Activated T-helper 9 cell treated with anti-CD3 and anti-CD28 coated beads, Interleukin-2, amount 50 U/mL, for 16 hours (primary cell): Measurements from ENCODE around the gene COIL.
"Not testable (repeated sequence)": the region's sequence is repeated elsewhere in the genome, so short reads cannot be mapped to it uniquely, and the experiment has no call there.

ENCODE experiments used
- DNase-seq: peaks from one replicate; pipeline ENCODE4 v3.0.0-alpha.2; 2020; ENCODE audit warnings: low read depth

Gene COIL

GRCh38 chr17:56977673-56978395, 17.0 kb upstream of the COIL start, which contains the start of gene SCPEP1:
Gene SCPEP1, plus strand, starts transcription at chr17:56978131. Its CDS starts 29 bp downstream, at chr17:56978160.
- peak; percentile 75 for DNase-seq

DNA sequence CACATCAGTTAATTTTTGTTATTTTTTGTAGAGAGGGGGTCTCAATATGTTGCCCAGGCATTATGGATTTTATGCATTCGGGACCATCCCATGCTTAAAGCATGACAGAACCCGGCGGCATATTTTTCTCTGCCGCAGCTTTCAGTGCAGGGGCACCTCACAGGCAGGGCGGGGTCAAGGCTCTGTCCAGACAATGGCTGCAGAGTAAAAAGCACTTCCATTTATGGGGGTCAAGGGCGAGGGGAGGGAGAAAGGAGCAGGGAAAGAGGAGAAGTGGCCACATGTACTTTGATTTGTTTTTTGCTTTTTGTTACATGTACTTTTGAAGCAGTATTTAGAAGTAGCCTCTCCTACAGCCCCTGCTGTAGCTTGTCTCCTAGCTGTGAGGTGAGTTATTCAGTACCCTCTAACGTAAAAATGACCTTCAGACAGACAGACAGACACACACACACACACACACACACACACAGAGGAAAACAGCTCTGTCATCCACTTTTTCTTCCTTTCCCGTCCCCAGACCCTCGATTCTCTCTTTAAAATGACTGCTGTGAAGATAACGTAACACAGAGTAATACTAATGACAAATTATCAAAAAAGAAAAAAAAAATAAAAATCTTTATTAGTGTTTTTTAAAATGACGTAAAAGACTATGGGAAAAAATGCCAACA, 16.2 kb upstream of the COIL start:
- no peak for DNase-seq

GRCh38 chr17:56975656-56976055, 14.8 kb upstream of the COIL start:
- no peak for DNase-seq

GRCh38 chr17:56974055-56974454, 13.2 kb upstream of the COIL start:
- no peak for DNase-seq

DNA sequence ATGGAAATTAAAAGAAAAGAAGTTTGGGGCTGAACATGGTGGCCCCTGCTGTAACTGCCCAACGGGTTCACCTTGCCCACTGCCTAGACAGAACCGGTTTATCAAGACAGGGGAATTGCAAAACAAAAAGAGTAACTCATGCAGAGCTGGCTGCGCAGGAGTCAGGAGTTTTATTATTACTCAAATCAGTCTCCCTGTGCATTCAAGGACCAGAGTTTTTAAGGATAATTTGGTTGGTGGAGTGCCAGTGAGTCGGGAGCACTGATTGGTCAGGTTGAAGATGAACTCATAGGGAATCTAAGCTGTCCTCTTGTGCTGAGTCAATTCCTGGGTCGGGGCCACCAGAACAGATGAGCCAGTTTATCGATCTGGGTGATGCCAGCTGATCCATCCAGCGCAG, 12.7 kb upstream of the COIL start:
- DNase-seq = no peak

DNA sequence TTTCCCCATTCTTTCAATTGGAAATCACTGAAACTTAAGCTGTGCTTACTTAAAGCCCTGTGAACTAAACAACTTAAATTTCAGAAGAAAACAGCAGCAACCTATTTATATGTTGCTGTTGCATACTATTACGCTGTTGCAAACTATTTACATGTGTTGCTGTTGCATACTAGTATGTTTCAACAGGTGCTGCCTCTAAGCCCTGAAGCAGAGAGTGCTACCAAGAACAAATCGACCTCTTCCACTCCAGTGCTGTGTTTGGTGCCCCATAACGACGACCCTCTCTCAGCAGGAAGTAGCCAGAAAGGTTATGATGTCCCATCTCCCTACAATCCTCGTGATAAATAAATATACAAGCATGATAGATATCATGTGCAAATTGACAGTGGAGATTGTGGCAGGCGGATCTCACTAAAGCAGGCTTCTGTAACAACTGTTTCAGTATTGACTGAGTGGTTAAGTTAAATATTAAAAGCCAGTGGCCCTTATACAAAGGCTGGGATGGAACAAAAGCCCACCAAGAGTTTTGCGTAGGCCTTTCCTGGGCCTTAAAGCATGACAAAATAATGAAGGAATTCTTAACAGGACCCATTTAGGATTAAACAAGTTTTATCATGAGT, 11.4 kb upstream of the COIL start:
- no peak for DNase-seq

- no peak for DNase-seq
These were observed 10.1 kb upstream of the COIL start for GRCh38 chr17:56970974-56971373.

DNA sequence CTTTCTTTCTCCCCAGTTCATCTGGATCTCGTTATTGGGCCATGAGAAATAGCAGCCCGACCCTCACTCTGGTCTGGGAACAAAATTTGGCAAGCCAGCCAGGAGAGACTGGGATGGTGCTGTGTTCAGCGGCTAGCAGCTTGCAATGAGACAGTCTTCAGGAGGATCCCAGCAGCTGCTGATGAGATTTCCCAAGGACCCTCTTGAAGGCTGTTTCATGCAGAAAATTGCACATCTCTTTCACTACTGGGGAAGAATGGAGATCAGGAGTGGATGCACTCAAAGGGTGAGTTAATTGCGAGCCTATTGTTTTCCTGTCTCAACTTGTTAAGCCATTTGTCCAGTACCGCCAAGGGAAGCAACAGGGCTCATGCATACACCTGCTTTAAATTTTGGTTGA, 5.5 kb upstream of the COIL start:
- DNase-seq = no peak

DNA sequence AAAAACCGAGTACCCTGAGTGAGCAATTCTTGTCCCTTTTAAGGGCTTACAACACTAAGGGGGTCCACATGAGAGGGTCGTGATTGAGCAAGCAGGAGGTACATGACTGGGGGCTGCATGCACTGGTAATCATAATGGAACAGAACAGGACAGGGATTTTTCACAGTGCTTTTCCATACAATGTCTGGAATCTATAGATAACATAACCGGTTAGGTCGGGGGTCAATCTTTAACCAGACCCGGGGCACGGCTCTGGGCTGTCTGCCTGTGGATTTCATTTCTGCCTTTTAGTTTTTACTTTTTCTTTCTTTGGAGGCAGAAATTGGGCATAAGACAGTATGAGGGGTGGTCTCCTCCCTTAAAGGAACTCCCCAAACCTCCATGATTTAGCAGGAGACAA, 4.8 kb upstream of the COIL start:
- not testable (repeated sequence) for DNase-seq

DNA sequence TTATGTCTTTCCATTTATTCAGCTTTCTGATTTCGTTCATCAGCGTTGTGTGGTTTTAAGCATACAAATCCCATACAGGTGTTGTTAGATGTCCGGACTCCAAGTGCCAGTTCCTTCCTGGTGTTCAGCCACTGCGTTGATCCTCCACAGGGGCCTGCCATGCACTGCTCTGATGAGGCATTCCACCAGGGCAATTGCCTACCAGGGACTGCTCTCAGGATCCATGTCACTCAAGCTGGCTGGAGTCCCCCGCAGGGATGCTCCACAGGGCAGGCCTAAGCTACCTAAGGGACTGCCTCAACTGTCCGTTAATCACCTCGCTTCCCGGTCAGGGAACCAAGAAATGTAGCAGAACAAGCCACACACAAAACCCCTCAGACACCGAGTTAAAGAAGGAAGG, 4.4 kb upstream of the COIL start:
- not testable (repeated sequence) for DNase-seq

DNA sequence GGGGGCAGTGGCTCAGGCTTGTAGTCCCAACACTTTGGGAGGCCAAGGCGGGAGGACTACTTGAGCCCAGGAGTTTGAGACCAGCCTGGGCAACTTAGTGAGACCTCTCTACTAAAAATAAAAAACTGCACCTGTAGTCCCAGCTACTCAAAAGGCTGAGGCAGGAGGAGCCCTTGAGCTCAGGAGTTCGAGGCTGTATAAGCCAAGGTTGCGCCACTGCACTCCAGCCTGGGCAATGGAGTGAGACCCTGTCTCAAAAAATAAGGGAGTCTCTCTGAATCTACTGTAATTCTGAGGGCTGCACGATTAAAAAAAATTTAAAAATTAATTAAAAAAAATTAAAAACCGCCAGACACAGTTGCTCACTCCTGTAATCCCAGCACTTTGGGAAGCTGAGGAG, 3.9 kb downstream of the COIL start:
- no peak for DNase-seq

- no peak for DNase-seq
These were observed 11.3 kb downstream of the COIL start for GRCh38 chr17:56949595-56949994.

GRCh38 chr17:56948491-56948890, 12.4 kb downstream of the COIL start:
- DNase-seq = no peak

DNA sequence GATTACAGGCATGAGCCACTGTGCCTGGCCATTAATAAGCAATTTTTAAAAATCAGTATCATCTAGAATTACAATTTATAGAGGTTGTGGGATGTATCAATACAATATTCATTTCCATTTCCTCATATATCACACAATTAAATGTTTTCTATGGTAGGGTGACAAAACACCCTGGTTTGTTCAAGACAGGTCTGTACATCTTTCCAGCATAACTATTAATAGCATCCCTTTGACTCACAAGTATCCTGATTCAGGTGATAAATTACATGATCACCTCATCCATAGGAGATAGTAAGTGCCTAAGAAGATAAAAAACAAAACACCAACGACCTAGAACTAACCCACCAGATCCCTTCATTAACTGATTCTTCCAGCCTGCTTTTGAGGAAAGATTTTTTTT, 13.1 kb downstream of the COIL start:
- no peak for DNase-seq

DNA sequence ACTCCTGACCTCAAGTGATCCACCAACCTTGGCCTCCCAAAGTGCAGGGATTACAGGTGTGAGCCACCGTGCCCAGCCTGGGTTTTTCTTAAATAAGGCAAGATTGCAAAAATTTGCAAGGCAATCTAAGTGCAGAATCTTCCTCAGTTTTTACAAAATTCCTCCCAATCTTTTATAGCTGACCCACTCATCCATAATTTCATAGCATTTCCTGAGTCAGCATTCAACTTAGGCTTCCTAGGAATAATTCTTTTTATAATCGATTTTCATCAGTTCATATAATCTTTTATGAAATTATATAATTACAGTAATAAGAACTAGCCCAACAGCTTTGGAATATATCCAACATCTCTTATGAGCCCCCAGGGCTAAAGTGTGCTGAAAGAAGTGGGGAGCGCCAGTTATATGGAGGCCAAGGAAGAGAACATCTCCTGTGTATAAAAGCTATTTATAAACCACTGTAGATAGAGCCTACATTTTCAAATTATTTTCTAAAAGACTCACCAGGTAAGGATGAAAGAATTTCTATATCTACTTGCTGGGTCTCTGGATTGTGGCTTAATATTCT, 14.8 kb downstream of the COIL start:
- DNase-seq = no peak

DNA sequence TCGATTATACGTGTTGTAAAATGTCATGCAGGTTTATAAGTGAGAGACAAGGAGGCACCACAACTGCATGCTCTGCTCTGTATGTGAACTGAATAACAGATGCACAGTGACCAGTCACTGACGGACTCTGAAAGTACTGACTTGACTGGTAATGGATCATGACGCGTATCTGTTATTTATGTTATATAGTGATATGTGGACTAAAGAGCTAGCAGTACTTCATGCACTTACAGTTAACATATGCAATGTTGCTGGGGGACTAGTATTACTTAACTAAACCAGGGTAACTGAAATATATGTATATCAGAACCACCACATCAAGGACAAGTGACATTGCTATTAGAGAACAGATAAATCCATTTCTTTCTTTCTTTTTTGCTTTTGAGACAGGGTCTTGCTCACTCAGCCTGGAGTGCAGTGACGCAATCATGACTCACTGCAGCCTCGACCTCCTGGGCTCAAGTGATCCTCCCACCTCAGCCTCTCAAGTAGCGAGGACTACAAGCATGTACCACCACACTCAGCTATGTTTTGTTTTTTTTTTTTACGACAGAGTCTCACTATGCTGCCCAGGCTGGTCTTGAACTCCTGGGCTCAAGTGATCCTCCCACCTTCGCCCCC, 17.2 kb downstream of the COIL start:
- DNase-seq = no peak

DNA sequence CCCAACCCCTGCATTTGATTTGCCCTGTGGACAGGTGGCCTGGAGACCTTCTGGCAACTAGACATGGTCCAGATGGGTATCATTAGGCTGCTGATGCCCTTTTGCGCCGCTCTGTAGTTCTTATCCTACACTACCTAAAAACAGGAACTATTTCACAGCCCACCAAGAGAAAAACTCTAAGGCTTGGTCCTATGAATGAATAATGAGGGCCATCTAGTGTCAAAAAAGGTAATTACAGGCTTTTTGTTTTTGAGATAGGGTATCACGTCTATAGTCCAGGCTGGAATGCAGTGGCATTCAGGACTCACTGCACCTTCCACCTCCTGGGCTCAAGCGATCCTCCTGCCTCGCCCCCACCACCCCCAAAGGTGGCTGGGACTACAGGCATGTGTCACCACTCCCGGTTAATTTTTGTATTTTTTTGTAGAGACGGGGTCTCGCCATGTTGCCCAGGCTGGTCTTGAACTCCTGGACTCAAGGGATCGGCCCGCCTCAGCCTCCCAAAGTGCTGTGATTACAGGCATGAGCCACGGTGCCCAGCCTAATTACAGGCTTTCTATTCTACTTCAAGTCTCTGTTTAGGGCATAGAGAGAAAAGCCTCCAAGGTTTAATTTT, 20.9 kb downstream of the COIL start:
- no peak for DNase-seq

DNA sequence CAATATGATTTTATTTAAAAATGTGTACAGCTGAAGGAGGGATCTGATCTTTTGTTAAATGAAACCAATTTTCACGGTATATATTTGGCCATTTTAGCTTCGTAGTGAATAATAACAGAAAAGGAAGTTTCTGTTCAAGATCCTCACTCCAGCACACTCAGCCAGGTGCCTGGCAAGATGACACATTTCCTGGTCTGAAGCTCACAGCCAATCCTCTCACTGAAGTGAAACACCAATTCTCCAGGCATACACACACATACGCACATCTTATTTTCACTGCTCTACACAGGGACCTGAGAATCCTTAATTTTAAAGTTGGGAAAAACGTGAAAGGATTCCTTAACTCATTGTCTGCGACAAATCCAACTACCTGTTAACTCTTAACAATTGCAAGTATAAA, 22.6 kb downstream of the COIL start:
- DNase-seq = not testable (repeated sequence)

- no peak for DNase-seq
These were observed 23.2 kb downstream of the COIL start for GRCh38 chr17:56937687-56938086.

DNA sequence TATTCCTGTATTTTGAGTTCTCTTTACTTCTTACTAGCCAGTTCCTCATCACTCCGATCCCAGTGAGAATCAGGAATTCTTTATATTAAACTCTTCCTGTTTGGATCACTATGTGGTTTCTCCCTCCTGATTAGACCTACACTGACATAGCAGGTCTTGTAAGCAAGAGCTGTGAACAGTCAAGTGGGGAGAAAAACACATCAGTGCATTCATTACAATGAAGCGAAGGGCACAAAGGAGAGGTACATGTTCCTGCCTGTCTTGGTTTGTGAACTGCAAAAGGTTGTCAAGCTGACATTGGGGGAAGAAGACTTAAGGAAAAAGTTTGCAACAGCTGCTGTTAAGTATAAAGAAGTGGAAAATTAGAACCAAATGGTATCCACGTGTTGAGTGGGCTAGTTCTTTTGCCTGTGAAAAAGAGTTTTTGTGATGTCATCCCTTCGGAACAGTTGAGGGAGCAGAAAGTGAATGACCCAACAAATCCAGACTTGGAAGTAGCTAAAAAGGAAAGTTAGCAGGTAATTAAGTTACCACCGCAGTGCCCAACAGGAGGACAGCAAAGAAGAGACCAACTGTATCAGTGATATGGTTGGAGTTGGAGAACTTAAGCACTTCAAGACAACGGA, 24.0 kb downstream of the COIL start:
- DNase-seq = no peak

- no peak for DNase-seq
These were observed 25.4 kb downstream of the COIL start for GRCh38 chr17:56935461-56935860.

DNA sequence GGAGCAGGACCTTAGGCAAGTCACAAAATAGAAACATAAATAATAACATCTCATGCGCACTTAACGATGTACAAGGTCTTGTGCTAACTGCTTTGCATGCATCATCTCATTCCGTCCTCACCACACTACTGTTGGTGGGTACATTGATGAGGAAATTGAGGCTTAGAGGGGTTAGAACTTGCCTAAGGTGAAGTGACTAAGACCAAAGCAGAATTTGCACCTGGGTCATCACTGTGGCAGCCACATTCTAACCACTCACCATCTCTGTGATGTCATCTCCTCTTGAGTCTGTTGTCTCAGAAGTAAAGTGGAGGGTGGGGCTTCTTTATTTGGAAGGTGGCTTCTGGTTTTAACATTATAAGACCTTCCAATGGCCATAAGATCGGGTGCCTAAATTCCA, 26.6 kb downstream of the COIL start:
- no peak for DNase-seq
